ENCODE measurements around the gene TRPC6.

The TRPC6 gene

DNA sequence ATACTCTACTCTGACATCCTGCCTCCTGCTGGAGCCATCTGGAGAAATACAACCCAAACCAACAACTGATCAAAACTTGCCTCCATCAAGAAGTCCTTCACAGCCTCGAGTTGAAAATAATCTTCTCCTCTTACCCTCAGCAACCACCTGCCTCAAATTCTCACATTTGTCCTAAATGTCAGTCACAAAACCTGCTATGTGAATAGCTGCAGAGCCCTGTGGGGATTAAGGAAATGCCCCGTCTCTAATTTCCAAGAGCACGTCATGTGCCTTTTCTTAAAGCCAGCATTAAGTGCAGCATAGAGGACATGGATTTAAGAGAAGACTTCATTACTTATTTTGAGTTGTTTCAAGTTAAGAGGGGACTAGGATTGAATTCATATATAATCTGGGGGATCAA is 105.9 kb downstream of the TRPC6 start:
- H3F3A ChIP-seq (ENCODE audit: control insufficient read depth, insufficient read depth): no peaks in the 10 kb centered on the region
- no peaks in the 10 kb centered on the region for H3K27me3 ChIP-seq (ENCODE audit: control insufficient read depth, low read length)
- no peak for TF ChIP-seq EZH2phosphoT487 (IDR thresholded peaks at IDR 0.05; ENCODE audit: borderline replicate concordance, low read length)
- TF ChIP-seq, protein P1, sequence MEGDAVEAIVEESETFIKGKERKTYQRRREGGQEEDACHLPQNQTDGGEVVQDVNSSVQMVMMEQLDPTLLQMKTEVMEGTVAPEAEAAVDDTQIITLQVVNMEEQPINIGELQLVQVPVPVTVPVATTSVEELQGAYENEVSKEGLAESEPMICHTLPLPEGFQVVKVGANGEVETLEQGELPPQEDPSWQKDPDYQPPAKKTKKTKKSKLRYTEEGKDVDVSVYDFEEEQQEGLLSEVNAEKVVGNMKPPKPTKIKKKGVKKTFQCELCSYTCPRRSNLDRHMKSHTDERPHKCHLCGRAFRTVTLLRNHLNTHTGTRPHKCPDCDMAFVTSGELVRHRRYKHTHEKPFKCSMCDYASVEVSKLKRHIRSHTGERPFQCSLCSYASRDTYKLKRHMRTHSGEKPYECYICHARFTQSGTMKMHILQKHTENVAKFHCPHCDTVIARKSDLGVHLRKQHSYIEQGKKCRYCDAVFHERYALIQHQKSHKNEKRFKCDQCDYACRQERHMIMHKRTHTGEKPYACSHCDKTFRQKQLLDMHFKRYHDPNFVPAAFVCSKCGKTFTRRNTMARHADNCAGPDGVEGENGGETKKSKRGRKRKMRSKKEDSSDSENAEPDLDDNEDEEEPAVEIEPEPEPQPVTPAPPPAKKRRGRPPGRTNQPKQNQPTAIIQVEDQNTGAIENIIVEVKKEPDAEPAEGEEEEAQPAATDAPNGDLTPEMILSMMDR (IDR thresholded peaks at IDR 0.05; ENCODE audit: low read depth, low read length, poor library complexity, severe bottlenecking): no peak
- H3K79me2 ChIP-seq (ENCODE audit: control insufficient read depth, low read length): no peaks in the 10 kb centered on the region
- no peak overlapping the region for H3K27ac ChIP-seq (ENCODE audit: low read depth, low read length)
- no peaks in the 10 kb centered on the region for H3K9me3 ChIP-seq (ENCODE audit: control insufficient read depth, insufficient read depth, low read length)
- no peaks in the 10 kb centered on the region for H4K20me1 ChIP-seq (ENCODE audit: control insufficient read depth, insufficient read depth, low read depth, low read length)
- no peaks in the 10 kb centered on the region for H3K9me2 ChIP-seq (replicated peaks; ENCODE audit: control insufficient read depth, low read length)
- H3K4me3 ChIP-seq (ENCODE audit: low read length): no peak overlapping the region
- H3K4me2 ChIP-seq (ENCODE audit: low read length): no peak overlapping the region
- no peaks in the 10 kb centered on the region for H3K36me3 ChIP-seq (ENCODE audit: control insufficient read depth, low read length)
- H3K4me1 ChIP-seq (ENCODE audit: control insufficient read depth, low read length): peaks cover 18% of the 10 kb centered on the region

DNA sequence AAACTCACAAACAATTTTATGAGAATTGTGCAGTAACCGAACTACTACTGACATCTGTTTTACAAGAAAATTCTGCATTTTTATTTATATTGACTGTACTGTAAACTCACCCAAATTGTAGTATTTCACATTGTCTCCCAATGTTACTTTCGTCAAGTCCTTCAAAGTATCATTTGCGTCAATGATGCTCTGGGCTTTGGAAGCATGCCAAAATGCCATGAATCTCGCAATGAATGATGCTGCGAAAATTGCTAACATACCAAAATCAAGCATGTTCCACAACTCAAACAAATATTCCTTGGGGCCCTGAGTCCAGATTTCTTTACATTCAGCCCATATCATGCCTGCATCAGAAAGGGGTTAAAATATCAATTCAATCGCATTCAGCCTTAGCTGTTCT is 107.6 kb downstream of the TRPC6 start:
- no peaks in the 10 kb centered on the region for H3K9me3 ChIP-seq (ENCODE audit: control insufficient read depth, insufficient read depth, low read length)
- TF ChIP-seq EZH2phosphoT487 (IDR thresholded peaks at IDR 0.05; ENCODE audit: borderline replicate concordance, low read length): no peak
- TF ChIP-seq, protein P1 (IDR thresholded peaks at IDR 0.05; ENCODE audit: low read depth, low read length, poor library complexity, severe bottlenecking): no peak

DNA sequence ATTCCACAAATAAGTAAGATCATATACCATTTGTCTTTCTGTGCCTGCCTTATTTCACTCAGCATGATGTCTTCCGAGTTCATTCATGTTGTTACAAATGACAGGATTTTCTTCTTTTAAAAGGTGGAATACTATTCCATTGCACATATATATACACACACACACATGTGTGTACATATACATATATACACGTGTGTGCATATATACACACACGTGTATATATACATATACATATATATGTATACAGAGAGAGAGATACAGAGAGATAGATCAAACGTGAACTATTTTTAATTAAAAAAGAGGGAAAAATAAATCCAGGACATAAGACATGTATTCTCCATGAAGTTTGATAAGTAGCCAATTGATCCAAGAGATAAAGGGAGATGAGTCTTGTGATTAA is 108.1 kb downstream of the TRPC6 start:
- Histone ChIP-seq H3K79me2 (ENCODE audit: control insufficient read depth, low read length) (no peaks in the 10 kb centered on the region), H3K27ac (ENCODE audit: low read depth, low read length) (no peak overlapping the region), H4K20me1 (ENCODE audit: control insufficient read depth, insufficient read depth, low read depth, low read length) (no peaks in the 10 kb centered on the region), H3K27me3 (ENCODE audit: control insufficient read depth, low read length) (no peaks in the 10 kb centered on the region), H3K36me3 (ENCODE audit: control insufficient read depth, low read length) (no peaks in the 10 kb centered on the region), H3K9me3 (ENCODE audit: control insufficient read depth, insufficient read depth, low read length) (no peaks in the 10 kb centered on the region), H3K9me2 (replicated peaks; ENCODE audit: control insufficient read depth, low read length) (no peaks in the 10 kb centered on the region), H3F3A (ENCODE audit: control insufficient read depth, insufficient read depth) (no peaks in the 10 kb centered on the region), H3K4me3 (ENCODE audit: low read length) (no peak overlapping the region), H3K4me1 (ENCODE audit: control insufficient read depth, low read length) (peaks cover 24% of the 10 kb centered on the region), H3K4me2 (ENCODE audit: low read length) (no peak overlapping the region)
- TF ChIP-seq, protein P1 (IDR thresholded peaks at IDR 0.05; ENCODE audit: low read depth, low read length, poor library complexity, severe bottlenecking): no peak
- no peak for TF ChIP-seq EZH2phosphoT487 (IDR thresholded peaks at IDR 0.05; ENCODE audit: borderline replicate concordance, low read length)

More for the DNA sequence above, 107.6 kb downstream of the TRPC6 start:
- Histone ChIP-seq H3K36me3 (ENCODE audit: control insufficient read depth, low read length) (no peaks in the 10 kb centered on the region), H3K27ac (ENCODE audit: low read depth, low read length) (no peak overlapping the region), H3K4me2 (ENCODE audit: low read length) (no peak overlapping the region), H3K4me3 (ENCODE audit: low read length) (no peak overlapping the region), H3K9me2 (replicated peaks; ENCODE audit: control insufficient read depth, low read length) (no peaks in the 10 kb centered on the region), H3F3A (ENCODE audit: control insufficient read depth, insufficient read depth) (no peaks in the 10 kb centered on the region), H3K27me3 (ENCODE audit: control insufficient read depth, low read length) (no peaks in the 10 kb centered on the region), H3K79me2 (ENCODE audit: control insufficient read depth, low read length) (no peaks in the 10 kb centered on the region), H4K20me1 (ENCODE audit: control insufficient read depth, insufficient read depth, low read depth, low read length) (no peaks in the 10 kb centered on the region), H3K4me1 (ENCODE audit: control insufficient read depth, low read length) (peaks cover 24% of the 10 kb centered on the region)

DNA sequence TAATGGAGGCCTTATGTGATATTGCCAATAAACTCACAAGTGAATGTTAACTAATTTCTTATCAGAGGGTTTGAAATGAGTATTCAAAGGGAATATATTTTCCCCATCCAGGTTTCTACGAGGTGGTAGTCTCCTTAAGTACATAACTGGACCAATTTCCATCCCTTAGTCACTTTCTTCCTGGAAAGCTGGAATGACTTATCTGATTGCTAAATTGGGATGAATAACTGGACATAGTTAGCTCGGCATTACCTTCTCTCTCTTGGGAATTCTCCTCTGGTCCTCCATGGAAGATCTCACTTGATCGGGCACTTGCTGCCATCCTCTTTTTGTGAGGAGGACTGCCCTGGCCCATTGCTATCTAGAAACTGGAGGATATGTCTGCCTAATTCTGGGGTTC is 109.1 kb downstream of the TRPC6 start:
- Histone ChIP-seq H3K27ac (ENCODE audit: low read depth, low read length) (no peak overlapping the region), H3K4me2 (ENCODE audit: low read length) (no peak overlapping the region), H3F3A (ENCODE audit: control insufficient read depth, insufficient read depth) (no peaks in the 10 kb centered on the region), H3K4me1 (ENCODE audit: control insufficient read depth, low read length) (peaks cover 32% of the 10 kb centered on the region), H3K9me2 (replicated peaks; ENCODE audit: control insufficient read depth, low read length) (no peaks in the 10 kb centered on the region), H4K20me1 (ENCODE audit: control insufficient read depth, insufficient read depth, low read depth, low read length) (no peaks in the 10 kb centered on the region), H3K9me3 (ENCODE audit: control insufficient read depth, insufficient read depth, low read length) (no peaks in the 10 kb centered on the region), H3K27me3 (ENCODE audit: control insufficient read depth, low read length) (no peaks in the 10 kb centered on the region), H3K36me3 (ENCODE audit: control insufficient read depth, low read length) (no peaks in the 10 kb centered on the region), H3K79me2 (ENCODE audit: control insufficient read depth, low read length) (no peaks in the 10 kb centered on the region), H3K4me3 (ENCODE audit: low read length) (no peak overlapping the region)
- TF ChIP-seq EZH2phosphoT487 (IDR thresholded peaks at IDR 0.05; ENCODE audit: borderline replicate concordance, low read length): no peak
- TF ChIP-seq, protein P1 (IDR thresholded peaks at IDR 0.05; ENCODE audit: low read depth, low read length, poor library complexity, severe bottlenecking): no peak
